Right forelimb (tissue), 1 donor: ENCODE data around the gene UNC5A.

Experiments
- DNase-seq: peaks from one replicate; pipeline ENCODE4 v3.0.0-alpha.2; 2018

Gene UNC5A

GRCh38 chr5:176901260-176902101, 91.1 kb downstream of the UNC5A start:
- DNase-seq = no peak

- no peak for DNase-seq
These were observed 91.9 kb downstream of the UNC5A start for GRCh38 chr5:176902102-176902814.

- no peak for DNase-seq
These were observed 92.7 kb downstream of the UNC5A start for GRCh38 chr5:176902911-176903664.

GRCh38 chr5:176904276-176904675, 93.9 kb downstream of the UNC5A start:
- DNase-seq = no peak

- no peak for DNase-seq
These were observed 95.8 kb downstream of the UNC5A start for GRCh38 chr5:176906126-176906525.

GRCh38 chr5:176906796-176907195, 96.4 kb downstream of the UNC5A start:
- DNase-seq = no peak

- no peak for DNase-seq
These were observed 98.5 kb downstream of the UNC5A start for GRCh38 chr5:176908675-176909368.

GRCh38 chr5:176912115-176912514, 101.8 kb downstream of the UNC5A start:
- DNase-seq = no peak

- no peak for DNase-seq
These were observed 105.5 kb downstream of the UNC5A start for GRCh38 chr5:176915906-176916305.

GRCh38 chr5:176916337-176916736, 106.0 kb downstream of the UNC5A start:
- no peak for DNase-seq

GRCh38 chr5:176918613-176919012, 108.3 kb downstream of the UNC5A start:
- no peak for DNase-seq

- no peak for DNase-seq
These were observed 111.4 kb downstream of the UNC5A start for GRCh38 chr5:176921714-176922113.

GRCh38 chr5:176922817-176923216, 112.5 kb downstream of the UNC5A start:
- no peak for DNase-seq

GRCh38 chr5:176927562-176927961, 117.2 kb downstream of the UNC5A start:
- DNase-seq = no peak

GRCh38 chr5:176929654-176930053, 119.3 kb downstream of the UNC5A start:
- no peak for DNase-seq
